Measurements from ENCODE around the gene CORO2A. TPM values are rescaled to one million over a fixed set of nuclear protein-coding genes. Genes with fewer than 3 reads are reported as not detected.

CORO2A gene
- total RNA-seq, 2 donors from 2014 or later: 31.2 to 45.3 TPM

DNA sequence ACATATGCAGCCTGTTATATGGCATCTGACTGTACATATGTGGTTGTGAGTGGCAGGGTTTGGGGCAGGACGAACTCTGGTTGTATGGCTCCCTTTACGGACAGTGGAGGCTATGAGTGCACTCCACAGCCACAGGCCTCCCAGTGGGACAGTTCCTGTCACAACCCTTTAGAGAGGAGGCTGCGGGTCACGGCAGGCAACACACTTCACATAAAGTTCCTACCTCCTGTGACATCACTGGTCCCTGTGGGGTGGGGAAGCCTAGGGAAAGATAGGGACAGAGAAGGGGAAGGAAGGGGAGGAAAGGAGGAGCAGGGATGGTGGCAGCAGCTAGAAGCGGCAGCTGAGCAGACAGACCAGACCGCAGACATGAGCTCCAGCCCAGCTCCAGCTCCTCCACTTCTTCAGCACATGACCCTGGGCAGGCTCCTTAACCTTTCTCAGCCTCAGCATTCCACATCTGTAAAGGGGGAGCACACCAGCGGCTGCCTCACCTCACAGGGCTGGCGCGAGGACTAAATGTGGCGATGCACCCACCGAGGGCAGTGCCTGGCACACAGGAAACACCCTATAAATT is 27.4 kb upstream of the CORO2A start:
- H3K36me3 ChIP-seq: peaks cover 0 to 7% of the 10 kb centered on the region in 2 donors
- H3K4me1 ChIP-seq (replicated peaks): no peaks in the 10 kb centered on the region
- H3K9me3 ChIP-seq: no peaks in the 10 kb centered on the region
- 88% methylated on average over 11 of the region's 11 CpGs for WGBS
- no peaks in the 10 kb centered on the region for H3K27me3 ChIP-seq (replicated peaks; ENCODE audit: insufficient read depth)
- intact Hi-C loops (cut with DNase I): loop anchor here (5.0 kb wide), 1 partner anchor 32 kb away; no protein-coding TSS in a partner anchor
- H3K27ac ChIP-seq: no peak overlapping the region
- TF ChIP-seq POLR2A (IDR thresholded peaks at IDR 0.05) (no peak), POLR2AphosphoS5 (IDR thresholded peaks at IDR 0.05) (no peak)
- TF ChIP-seq, protein P1, sequence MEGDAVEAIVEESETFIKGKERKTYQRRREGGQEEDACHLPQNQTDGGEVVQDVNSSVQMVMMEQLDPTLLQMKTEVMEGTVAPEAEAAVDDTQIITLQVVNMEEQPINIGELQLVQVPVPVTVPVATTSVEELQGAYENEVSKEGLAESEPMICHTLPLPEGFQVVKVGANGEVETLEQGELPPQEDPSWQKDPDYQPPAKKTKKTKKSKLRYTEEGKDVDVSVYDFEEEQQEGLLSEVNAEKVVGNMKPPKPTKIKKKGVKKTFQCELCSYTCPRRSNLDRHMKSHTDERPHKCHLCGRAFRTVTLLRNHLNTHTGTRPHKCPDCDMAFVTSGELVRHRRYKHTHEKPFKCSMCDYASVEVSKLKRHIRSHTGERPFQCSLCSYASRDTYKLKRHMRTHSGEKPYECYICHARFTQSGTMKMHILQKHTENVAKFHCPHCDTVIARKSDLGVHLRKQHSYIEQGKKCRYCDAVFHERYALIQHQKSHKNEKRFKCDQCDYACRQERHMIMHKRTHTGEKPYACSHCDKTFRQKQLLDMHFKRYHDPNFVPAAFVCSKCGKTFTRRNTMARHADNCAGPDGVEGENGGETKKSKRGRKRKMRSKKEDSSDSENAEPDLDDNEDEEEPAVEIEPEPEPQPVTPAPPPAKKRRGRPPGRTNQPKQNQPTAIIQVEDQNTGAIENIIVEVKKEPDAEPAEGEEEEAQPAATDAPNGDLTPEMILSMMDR (IDR thresholded peaks at IDR 0.05): no peak
- no peak overlapping the region for H3K4me3 ChIP-seq
- DNase-seq (ENCODE audit: low spot score): no peak

DNA sequence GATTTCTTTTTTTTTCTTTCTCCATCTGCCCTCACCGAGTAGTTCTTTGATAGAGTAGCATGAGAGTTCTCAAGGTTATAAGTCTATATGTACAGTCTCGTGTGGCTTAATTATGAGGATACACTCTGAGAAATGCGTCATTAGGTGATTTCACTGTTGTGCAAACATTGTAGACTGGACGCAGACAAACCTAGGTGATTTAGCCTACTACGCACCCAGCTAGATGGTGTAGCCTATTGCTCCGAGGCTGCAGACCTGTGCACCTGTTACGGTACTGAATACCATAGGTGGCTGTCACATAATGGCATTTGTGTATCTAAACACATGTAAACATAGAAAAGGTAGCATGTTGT is 26.9 kb upstream of the CORO2A start:
- no peak for DNase-seq (ENCODE audit: low spot score)
- peaks cover 0 to 7% of the 10 kb centered on the region in 2 donors for H3K36me3 ChIP-seq

DNA sequence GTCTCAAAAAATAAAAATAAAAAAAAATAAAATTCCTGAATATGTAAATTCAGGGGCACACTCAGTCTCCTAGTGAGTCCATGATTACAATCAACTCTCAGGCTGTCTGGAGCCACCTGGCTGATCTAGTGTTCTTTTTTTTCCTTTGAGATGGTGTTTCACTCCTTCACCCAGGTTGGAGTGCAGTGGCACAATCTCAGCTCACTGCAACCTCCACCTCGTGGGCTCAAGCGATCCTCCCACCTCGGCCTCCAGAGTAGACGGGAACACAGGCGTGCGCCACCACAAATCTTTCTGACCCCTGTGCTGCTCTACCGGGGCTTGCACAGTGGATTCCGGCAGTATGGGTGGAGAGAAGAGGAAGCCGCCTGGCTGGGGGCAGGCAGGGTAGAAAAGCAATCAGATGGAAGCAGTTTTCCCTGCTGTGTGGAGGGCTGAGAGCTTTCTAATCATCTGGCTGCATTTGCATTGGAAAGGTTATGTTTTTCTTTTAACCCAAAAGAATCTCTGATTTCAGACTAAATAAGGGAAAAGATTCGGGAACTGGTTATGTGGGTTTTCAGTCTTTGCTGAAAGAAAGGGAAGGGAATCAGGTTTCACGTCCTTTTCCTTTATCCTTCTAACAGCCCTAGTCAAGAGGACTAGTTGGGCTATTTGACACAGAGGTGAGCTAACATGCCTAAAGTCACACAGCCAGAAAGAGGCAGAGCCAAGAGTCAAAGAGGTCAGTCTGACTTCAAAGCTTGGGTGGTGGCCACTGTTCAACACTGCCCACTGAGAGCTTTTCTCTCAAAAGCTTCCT is 26.3 kb upstream of the CORO2A start:
- H3K9me3 ChIP-seq: no peaks in the 10 kb centered on the region
- H3K4me3 ChIP-seq: no peak overlapping the region
- DNase-seq (ENCODE audit: low spot score): no peak
- H3K36me3 ChIP-seq: peaks cover 0 to 7% of the 10 kb centered on the region in 2 donors
- TF ChIP-seq POLR2AphosphoS5 (IDR thresholded peaks at IDR 0.05) (no peak), POLR2A (IDR thresholded peaks at IDR 0.05) (no peak)
- TF ChIP-seq, protein P1 (IDR thresholded peaks at IDR 0.05): no peak
- H3K4me1 ChIP-seq (replicated peaks): no peaks in the 10 kb centered on the region
- no peaks in the 10 kb centered on the region for H3K27me3 ChIP-seq (replicated peaks; ENCODE audit: insufficient read depth)
- WGBS: 65% methylated on average over 11 of the region's 11 CpGs
- intact Hi-C loops (cut with DNase I): loop anchor here (5.0 kb wide), 1 partner anchor 34 kb away; no protein-coding TSS in a partner anchor
- H3K27ac ChIP-seq: peak overlapping the region; percentile 46 to 59

More for the DNA sequence above, 26.9 kb upstream of the CORO2A start:
- H3K4me1 ChIP-seq (replicated peaks): no peaks in the 10 kb centered on the region
- no peaks in the 10 kb centered on the region for H3K9me3 ChIP-seq
- peak overlapping the region; percentile 36 to 59 for H3K27ac ChIP-seq
- no peaks in the 10 kb centered on the region for H3K27me3 ChIP-seq (replicated peaks; ENCODE audit: insufficient read depth)
- H3K4me3 ChIP-seq: no peak overlapping the region
- TF ChIP-seq, protein P1 (IDR thresholded peaks at IDR 0.05): no peak
- no peak for TF ChIP-seq POLR2A (IDR thresholded peaks at IDR 0.05)
- intact Hi-C loops (cut with DNase I): loop anchor here (5.0 kb wide), 1 partner anchor 33 kb away; no protein-coding TSS in a partner anchor
- 64% methylated on average over 7 of the region's 7 CpGs for WGBS

DNA sequence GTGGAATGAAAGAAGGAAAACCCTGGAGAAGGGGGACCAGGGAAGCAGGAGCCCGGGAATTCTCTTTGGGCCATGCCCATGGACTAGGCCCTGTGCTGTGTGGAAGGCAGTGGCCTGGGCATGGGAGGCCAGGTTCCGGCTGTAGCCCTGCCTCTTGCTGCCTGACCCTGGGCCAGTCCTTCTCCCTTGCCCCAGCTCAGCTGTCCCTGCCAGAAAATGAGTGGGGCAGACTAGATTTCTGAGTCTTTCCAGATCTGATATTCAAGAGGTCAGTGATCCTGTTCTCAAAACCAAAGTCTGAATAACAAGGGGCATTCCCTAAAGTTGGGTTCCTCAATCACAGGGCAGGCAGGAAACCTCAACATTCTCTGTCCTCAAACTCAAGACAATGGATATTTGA is 24.8 kb upstream of the CORO2A start:
- intact Hi-C loops (cut with DNase I): loop anchor here (5.0 kb wide), 1 partner anchor 35 kb away; no protein-coding TSS in a partner anchor
- no peak for DNase-seq (ENCODE audit: low spot score)
- Histone ChIP-seq H3K36me3 (peaks cover 0 to 7% of the 10 kb centered on the region in 2 donors), H3K4me1 (replicated peaks) (no peaks in the 10 kb centered on the region), H3K4me3 (no peak overlapping the region), H3K27ac (no peak overlapping the region), H3K27me3 (replicated peaks; ENCODE audit: insufficient read depth) (no peaks in the 10 kb centered on the region), H3K9me3 (no peaks in the 10 kb centered on the region)
- WGBS: 87% methylated on average over 2 of the region's 2 CpGs
- TF ChIP-seq POLR2AphosphoS5 (IDR thresholded peaks at IDR 0.05) (no peak), POLR2A (IDR thresholded peaks at IDR 0.05) (no peak)
- TF ChIP-seq, protein P1 (IDR thresholded peaks at IDR 0.05): no peak

Data from prostate gland (tissue), 2 donors.